HUES6 (cell line): ENCODE measurements around the gene C4orf36.
"Not testable (repeated sequence)": the region's sequence is repeated elsewhere in the genome, so short reads cannot be mapped to it uniquely, and the experiment has no call there.

ENCODE experiments used
- H3K27ac ChIP-seq: 2 replicates; pipeline ENCODE4 v1.7.0; 2013; ENCODE audit warnings: low read depth, mild to moderate bottlenecking, low read length, inconsistent platforms
- H3K27me3 ChIP-seq: 2 replicates; pipeline ENCODE4 v1.6.1; 2013; ENCODE audit warnings: low read length; ENCODE audit not compliant: control insufficient read depth, insufficient read depth
- H3K36me3 ChIP-seq: 2 replicates; pipeline ENCODE4 v1.6.1; 2013; ENCODE audit warnings: low read length; ENCODE audit not compliant: control insufficient read depth, insufficient read depth
- H3K4me1 ChIP-seq: 2 replicates; pipeline ENCODE4 v1.6.1; 2013; ENCODE audit warnings: low read length; ENCODE audit not compliant: control insufficient read depth, insufficient read depth
- H3K4me3 ChIP-seq: 2 replicates; pipeline ENCODE4 v1.5.1; 2013; ENCODE audit warnings: low read depth, low read length
- H3K9ac ChIP-seq: one replicate; pipeline ENCODE4 v1.6.1; 2013; ENCODE audit warnings: mild to moderate bottlenecking, low read length
- H3K9me3 ChIP-seq: 2 replicates; pipeline ENCODE4 v1.6.1; 2013; ENCODE audit warnings: low read depth, low read length; ENCODE audit not compliant: control insufficient read depth, insufficient read depth

The C4orf36 gene

GRCh38 chr4:86892636-86892960 lies 376 bp upstream of the C4orf36 start:
- H3K4me1 ChIP-seq, result 0 out of 2 replicates have a peak, but pooled peaks cover 5% of the 10 kb centered on the region
- H3K9ac ChIP-seq, result peak overlapping the region; percentile 92
- peaks cover 8% of the 10 kb centered on the region for H3K27me3 ChIP-seq
- no peaks in the 10 kb centered on the region for H3K9me3 ChIP-seq
- peak overlapping the region; percentile 86 for H3K4me3 ChIP-seq
- H3K36me3 ChIP-seq, result no peaks in the 10 kb centered on the region
- H3K27ac ChIP-seq, result peak overlapping the region; percentile 81

GRCh38 chr4:86890790-86891189 lies 1.4 kb downstream of the C4orf36 start:
- H3K27ac ChIP-seq, result no peak overlapping the region

GRCh38 chr4:86879641-86880040 lies 12.6 kb downstream of the C4orf36 start:
- H3K27ac ChIP-seq, result no peak overlapping the region
- H3K9ac ChIP-seq, result no peak overlapping the region
- H3K9me3 ChIP-seq, result peaks cover 18% of the 10 kb centered on the region
- H3K36me3 ChIP-seq, result no peaks in the 10 kb centered on the region
- no peaks in the 10 kb centered on the region for H3K27me3 ChIP-seq
- peaks cover 4% of the 10 kb centered on the region; the same call in 1 of the 2 replicates for H3K4me1 ChIP-seq
- no peak overlapping the region for H3K4me3 ChIP-seq

More at GRCh38 chr4:86890790-86891189, 1.4 kb downstream of the C4orf36 start:
- no peak overlapping the region for H3K9ac ChIP-seq
- H3K27me3 ChIP-seq, result peaks cover 8% of the 10 kb centered on the region
- H3K4me1 ChIP-seq, result 0 out of 2 replicates have a peak, but pooled peaks cover 5% of the 10 kb centered on the region
- H3K36me3 ChIP-seq, result no peaks in the 10 kb centered on the region
- no peak overlapping the region for H3K4me3 ChIP-seq
- no peaks in the 10 kb centered on the region for H3K9me3 ChIP-seq

GRCh38 chr4:86878640-86879039 lies 13.6 kb downstream of the C4orf36 start:
- peaks cover 18% of the 10 kb centered on the region for H3K9me3 ChIP-seq
- no peak overlapping the region for H3K9ac ChIP-seq
- H3K27ac ChIP-seq, result no peak overlapping the region
- peaks cover 4% of the 10 kb centered on the region; the same call in 1 of the 2 replicates for H3K4me1 ChIP-seq
- H3K4me3 ChIP-seq, result no peak overlapping the region
- H3K36me3 ChIP-seq, result no peaks in the 10 kb centered on the region
- no peaks in the 10 kb centered on the region for H3K27me3 ChIP-seq

- Histone ChIP-seq H3K4me3 (no peak overlapping the region), H3K27me3 (no peaks in the 10 kb centered on the region), H3K36me3 (no peaks in the 10 kb centered on the region), H3K9ac (no peak overlapping the region), H3K9me3 (peaks cover 18% of the 10 kb centered on the region), H3K4me1 (0 out of 2 replicates have a peak, but pooled peaks cover under 1% of the 10 kb centered on the region), H3K27ac (no peak overlapping the region)
These were observed 15.1 kb downstream of the C4orf36 start for GRCh38 chr4:86876894-86877685.

- not testable (repeated sequence) for H3K36me3 ChIP-seq, H3K4me3 ChIP-seq, H3K4me1 ChIP-seq, H3K27ac ChIP-seq, H3K9ac ChIP-seq, H3K27me3 ChIP-seq
- peaks cover 14% of the 10 kb centered on the region for H3K9me3 ChIP-seq
These were observed 16.8 kb downstream of the C4orf36 start for GRCh38 chr4:86875436-86875835.

GRCh38 chr4:86872135-86872534 lies 20.1 kb downstream of the C4orf36 start:
- Histone ChIP-seq H3K9me3 (no peaks in the 10 kb centered on the region), H3K9ac (no peak overlapping the region), H3K4me1 (no peaks in the 10 kb centered on the region), H3K27me3 (no peaks in the 10 kb centered on the region), H3K36me3 (no peaks in the 10 kb centered on the region), H3K4me3 (no peak overlapping the region), H3K27ac (no peak overlapping the region)

- H3K4me1 ChIP-seq, result no peaks in the 10 kb centered on the region
- no peak overlapping the region for H3K27ac ChIP-seq
- H3K9ac ChIP-seq, result no peak overlapping the region
- no peaks in the 10 kb centered on the region for H3K9me3 ChIP-seq
- H3K36me3 ChIP-seq, result no peaks in the 10 kb centered on the region
- no peak overlapping the region for H3K4me3 ChIP-seq
- H3K27me3 ChIP-seq, result no peaks in the 10 kb centered on the region
These were observed 21.7 kb downstream of the C4orf36 start for GRCh38 chr4:86870442-86871069.

GRCh38 chr4:86857341-86858052 lies 34.7 kb downstream of the C4orf36 start:
- H3K27ac ChIP-seq, result no peak overlapping the region
- H3K9me3 ChIP-seq, result no peaks in the 10 kb centered on the region
- H3K4me3 ChIP-seq, result 0 out of 2 replicates have a peak overlapping the region, but pooled peaks have one; percentile 16
- H3K9ac ChIP-seq, result no peak overlapping the region
- peaks cover 42% of the 10 kb centered on the region for H3K27me3 ChIP-seq
- peaks cover 11% of the 10 kb centered on the region for H3K4me1 ChIP-seq
- H3K36me3 ChIP-seq, result no peaks in the 10 kb centered on the region

- Histone ChIP-seq H3K27me3 (peaks cover 42% of the 10 kb centered on the region), H3K9ac (no peak overlapping the region), H3K36me3 (no peaks in the 10 kb centered on the region), H3K4me3 (no peak overlapping the region), H3K4me1 (peaks cover 11% of the 10 kb centered on the region), H3K27ac (no peak overlapping the region), H3K9me3 (no peaks in the 10 kb centered on the region)
These were observed 35.3 kb downstream of the C4orf36 start for GRCh38 chr4:86856896-86857295.

- Histone ChIP-seq H3K36me3 (no peaks in the 10 kb centered on the region), H3K4me1 (peaks cover 11% of the 10 kb centered on the region), H3K4me3 (no peak overlapping the region), H3K9ac (no peak overlapping the region), H3K9me3 (no peaks in the 10 kb centered on the region), H3K27ac (no peak overlapping the region), H3K27me3 (peaks cover 39% of the 10 kb centered on the region)
These were observed 36.6 kb downstream of the C4orf36 start for GRCh38 chr4:86855572-86855971.
